HFFc6 (cell line): ENCODE results near the gene RCSD1. TPM values are rescaled to one million over a fixed set of nuclear protein-coding genes. Genes with fewer than 3 reads are reported as not detected.

Experiments used
- DNase-seq: peaks from one replicate; pipeline ENCODE4 v3.0.0-alpha.2; 2018
- H3K27ac Mint-ChIP-seq: 2 replicates; pipeline ENCODE4 v1.8.0; 2020; ENCODE audit warnings: mild to moderate bottlenecking, mixed read lengths
- H3K27me3 Mint-ChIP-seq: 2 replicates; pipeline ENCODE4 v1.8.0; 2021; ENCODE audit warnings: mild to moderate bottlenecking, moderate library complexity, mixed read lengths; ENCODE audit not compliant: insufficient read depth
- H3K36me3 Mint-ChIP-seq: 2 replicates; pipeline ENCODE4 v1.8.0; 2021; ENCODE audit warnings: low read depth, mixed read lengths
- H3K4me1 Mint-ChIP-seq: 2 replicates; pipeline ENCODE4 v1.8.0; 2020; ENCODE audit warnings: low read depth, mixed read lengths
- H3K4me3 Mint-ChIP-seq: 2 replicates; pipeline ENCODE4 v1.8.0; 2020; ENCODE audit warnings: mild to moderate bottlenecking, moderate library complexity, mixed read lengths
- H3K9me3 Mint-ChIP-seq: 2 replicates; pipeline ENCODE4 v1.8.0; 2020; ENCODE audit warnings: mild to moderate bottlenecking, mixed read lengths
- CTCF ChIP-seq: fragments of 200-600 bp; sonication (generic); IDR thresholded peaks from 2 replicates; pipeline ENCODE4 v1.5.0; 2021; ENCODE audit warnings: antibody characterized with exemption, mild to moderate bottlenecking
- total RNA-seq, 6 experiments: library from RNA; stranded (reverse); fragmentation: NEBNext Ultra II Directional; extraction: Animal tissue kit (Norgen Biotek cat#: 25700); gene quantifications; 2 replicates in 1 of 6; 3 replicates in 5 of 6; pipeline ENCODE4 v1.2.3, GENCODE V29; 2021

Gene RCSD1
- total RNA-seq, 6 experiments from 2014 or later: not detected

GRCh38 chr1:167643441-167643840 lies 13.4 kb downstream of the RCSD1 start:
- no peaks in the 10 kb centered on the region for H3K9me3 Mint-ChIP-seq
- no peak for TF ChIP-seq CTCF
- DNase-seq: no peak
- H3K4me1 Mint-ChIP-seq: no peaks in the 10 kb centered on the region
- no peaks in the 10 kb centered on the region for H3K36me3 Mint-ChIP-seq
- H3K27me3 Mint-ChIP-seq: peaks cover 49% of the 10 kb centered on the region
- H3K27ac Mint-ChIP-seq: no peak overlapping the region
- no peak overlapping the region for H3K4me3 Mint-ChIP-seq

- no peaks in the 10 kb centered on the region for H3K36me3 Mint-ChIP-seq
- H3K4me3 Mint-ChIP-seq: no peak overlapping the region
- H3K9me3 Mint-ChIP-seq: no peaks in the 10 kb centered on the region
- no peaks in the 10 kb centered on the region for H3K4me1 Mint-ChIP-seq
- peaks cover 43% of the 10 kb centered on the region for H3K27me3 Mint-ChIP-seq
- TF ChIP-seq CTCF: no peak
- H3K27ac Mint-ChIP-seq: no peak overlapping the region
- no peak for DNase-seq
Measured at GRCh38 chr1:167644551-167644950, 14.5 kb downstream of the RCSD1 start.

- DNase-seq: no peak
- H3K9me3 Mint-ChIP-seq: no peaks in the 10 kb centered on the region
- H3K4me1 Mint-ChIP-seq: no peaks in the 10 kb centered on the region
- peaks cover 38% of the 10 kb centered on the region for H3K27me3 Mint-ChIP-seq
- no peak for TF ChIP-seq CTCF
- no peaks in the 10 kb centered on the region for H3K36me3 Mint-ChIP-seq
- no peak overlapping the region for H3K4me3 Mint-ChIP-seq
- H3K27ac Mint-ChIP-seq: no peak overlapping the region
Measured at GRCh38 chr1:167645140-167645541, 15.1 kb downstream of the RCSD1 start.

- Mint-ChIP-seq H3K4me1 (no peaks in the 10 kb centered on the region), H3K9me3 (no peaks in the 10 kb centered on the region), H3K27me3 (peaks cover 33% of the 10 kb centered on the region), H3K27ac (no peak overlapping the region), H3K4me3 (no peak overlapping the region), H3K36me3 (no peaks in the 10 kb centered on the region)
- DNase-seq: no peak
- no peak for TF ChIP-seq CTCF
Measured at GRCh38 chr1:167645625-167646414, 15.8 kb downstream of the RCSD1 start.

GRCh38 chr1:167648252-167648849 lies 18.3 kb downstream of the RCSD1 start:
- H3K36me3 Mint-ChIP-seq: no peaks in the 10 kb centered on the region
- H3K4me3 Mint-ChIP-seq: no peak overlapping the region
- peaks cover 29% of the 10 kb centered on the region for H3K27me3 Mint-ChIP-seq
- no peak overlapping the region for H3K27ac Mint-ChIP-seq
- no peak for DNase-seq
- TF ChIP-seq CTCF: no peak
- H3K4me1 Mint-ChIP-seq: no peaks in the 10 kb centered on the region
- H3K9me3 Mint-ChIP-seq: no peaks in the 10 kb centered on the region
